ENCODE measurements around the gene MITF. TPM values are rescaled to one million over a fixed set of nuclear protein-coding genes. Genes with fewer than 3 reads are reported as not detected.

The MITF gene
- total and polyA plus RNA-seq, 2 of the 4 experiments (the other 2 are of a cell fraction) = 6.5 to 16.7 TPM

GRCh38 chr3:69999140-70000027 is 260.1 kb downstream of the MITF start, which contains the start of gene SAMMSON:
SAMMSON (plus strand) TSS chr3:69999733.
- Histone ChIP-seq H3K4me3 (ENCODE audit: insufficient read depth, low read depth, low read length) (no peak within 1 kb of the TSS; the same call in 1 of the 2 replicates), H3K27ac (ENCODE audit: insufficient read depth, low read length) (peak within 1 kb of the TSS; percentile 95), H2BK5ac (ENCODE audit: low read depth, low read length, poor library complexity, severe bottlenecking) (peak within 1 kb of the TSS; percentile 50), H3K79me1 (ENCODE audit: low read depth in 1 of 2, low read length in 2 of 2) (no peaks in the 10 kb centered on the region), H2BK15ac (ENCODE audit: low read depth, low read length) (peak within 1 kb of the TSS; percentile 98; the same call in 2 of the 3 replicates), H3K14ac (replicated peaks; ENCODE audit: low read depth, low read length) (peak within 1 kb of the TSS; percentile 92), H4K20me1 (ENCODE audit: insufficient read depth, low read length) (no peaks in the 10 kb centered on the region), H3K56ac (ENCODE audit: extremely low read depth, insufficient read depth, low read length) (peak within 1 kb of the TSS; percentile 70), H3K18ac (ENCODE audit: low read depth, low read length) (peak within 1 kb of the TSS; percentile 95), H4K91ac (ENCODE audit: insufficient read depth, low read depth, low read length) (peak within 1 kb of the TSS; percentile 92), H3K23ac (ENCODE audit: low read depth, low read length) (peak within 1 kb of the TSS; percentile 89), H2BK20ac (ENCODE audit: low read depth, low read length) (peak within 1 kb of the TSS; percentile 96), H3K4ac (ENCODE audit: low read depth, low read length) (peak within 1 kb of the TSS; percentile 97), H4K5ac (ENCODE audit: low read depth, low read length) (peak within 1 kb of the TSS; percentile 97), H2AFZ (replicated peaks; ENCODE audit: low read length, poor library complexity) (peak within 1 kb of the TSS; percentile 89), H3K9me1 (ENCODE audit: insufficient read depth, low read length) (0 out of 2 replicates have a peak, but pooled peaks cover 4% of the 10 kb centered on the region), H3K9me3 (ENCODE audit: control insufficient read depth, insufficient read depth, low read length) (no peaks in the 10 kb centered on the region), H3K9ac (ENCODE audit: low read depth, low read length) (peak within 1 kb of the TSS; percentile 87), H3K27me3 (ENCODE audit: control insufficient read depth, insufficient read depth, low read length) (no peaks in the 10 kb centered on the region; the same call in none of the 2 replicates), H3K4me1 (ENCODE audit: control insufficient read depth, insufficient read depth, low read length) (peaks cover 13% of the 10 kb centered on the region), H4K8ac (ENCODE audit: low read depth in 2 of 2, low read length in 2 of 2) (peak within 1 kb of the TSS; percentile 63 to 87), H3K4me2 (ENCODE audit: low read depth, low read length) (peak within 1 kb of the TSS; percentile 58), H2AK5ac (ENCODE audit: low read depth, low read length) (peak within 1 kb of the TSS; percentile 95), H3K36me3 (ENCODE audit: control insufficient read depth, insufficient read depth, low read length) (no peaks in the 10 kb centered on the region), H2BK120ac (ENCODE audit: low read depth, low read length) (peak within 1 kb of the TSS; percentile 96), H2AK9ac (replicated peaks; ENCODE audit: low read depth, low read length, poor library complexity) (peak within 1 kb of the TSS; percentile 6)
- ATAC-seq (ENCODE audit: low read depth) (peak; percentile 47), DNase-seq (peak; percentile 73)
- ChIA-PET CTCF (no interaction called here), POLR2A (ENCODE audit: unreplicated experiment) (no interaction called here)
- intact Hi-C loops (cut with micrococcal nuclease) (no loop called here), dilution Hi-C loops (cut with HindIII; ENCODE audit: low sequenced_read_pairs, unreplicated experiment) (no loop called here), in situ Hi-C loops (cut with MboI; ENCODE audit: low sequenced_read_pairs) (no loop called here)
- TF ChIP-seq RAD21 (IDR thresholded peaks at IDR 0.05; ENCODE audit: low read length) (no peak), FOS (IDR thresholded peaks at IDR 0.05; ENCODE audit: low read depth, low read length) (peak; percentile 25; the same call in 1 of the 2 replicates)
- BruUV-seq (replicated peaks) = no TSS peak
- 96% methylated on average over 6 of the region's 29 CpGs; no CpG with 5 or more reads in 1 of the 2 experiments for WGBS, 2 experiments (ENCODE audit: extremely low coverage in 2 of 2, insufficient read length in 1 of 2)

Measured in IMR-90 (cell line).